Activated CD8-positive, alpha-beta memory T cell treated with anti-CD3 and anti-CD28 coated beads, Interleukin-2, amount 10 ng/mL, durations not matched to agents 7 days and 5 days (primary cell): ENCODE data around the gene HUWE1. TPM values are rescaled to one million over a fixed set of nuclear protein-coding genes. Genes with fewer than 3 reads are reported as not detected.
A peak's percentile ranks its signal among the peaks of the same experiment; 100 is the strongest.

Experiments
- ATAC-seq: fragments of 150-1000 bp; cut with Tn5 transposase; one replicate; pipeline ENCODE4 v1.10.0; 2021; ENCODE audit warnings: moderate library complexity
- CTCF ChIA-PET: fragments of 350-600 bp; sonication (Branson Sonifier 250); formaldehyde crosslinking; loops from one replicate; lab custom pipeline; 2021; ENCODE audit warnings: antibody characterized with exemption; lab: Charles Lee
- DNase-seq: peaks from one replicate; pipeline ENCODE4 v3.0.0-alpha.2; 2020
- H3K27ac Mint-ChIP-seq: one replicate; pipeline ENCODE4 v1.8.0; 2021; ENCODE audit warnings: mild to moderate bottlenecking, mixed read lengths
- H3K27me3 Mint-ChIP-seq: one replicate; pipeline ENCODE4 v1.8.0; 2021; ENCODE audit warnings: mixed read lengths
- H3K36me3 Mint-ChIP-seq: one replicate; pipeline ENCODE4 v1.8.0; 2021; ENCODE audit warnings: mild to moderate bottlenecking, mixed read lengths
- H3K4me1 Mint-ChIP-seq: one replicate; pipeline ENCODE4 v1.8.0; 2021; ENCODE audit warnings: mixed read lengths
- H3K4me3 Mint-ChIP-seq: one replicate; pipeline ENCODE4 v1.8.0; 2021; ENCODE audit warnings: mild to moderate bottlenecking, moderate library complexity, mixed read lengths
- H3K9me3 Mint-ChIP-seq: one replicate; pipeline ENCODE4 v1.8.0; 2022; ENCODE audit warnings: low read depth, mixed read lengths
- total RNA-seq, 2 experiments: library from RNA; stranded (reverse); gene quantifications; one replicate each; pipeline ENCODE4 v1.2.3, GENCODE V29; 2021

HUWE1 gene
- total RNA-seq, 2 experiments from 2014 or later, result 300 to 342 TPM

GRCh38 chrX:53639257-53639656 lies 47.3 kb downstream of the HUWE1 start:
- no peak for ATAC-seq

DNA sequence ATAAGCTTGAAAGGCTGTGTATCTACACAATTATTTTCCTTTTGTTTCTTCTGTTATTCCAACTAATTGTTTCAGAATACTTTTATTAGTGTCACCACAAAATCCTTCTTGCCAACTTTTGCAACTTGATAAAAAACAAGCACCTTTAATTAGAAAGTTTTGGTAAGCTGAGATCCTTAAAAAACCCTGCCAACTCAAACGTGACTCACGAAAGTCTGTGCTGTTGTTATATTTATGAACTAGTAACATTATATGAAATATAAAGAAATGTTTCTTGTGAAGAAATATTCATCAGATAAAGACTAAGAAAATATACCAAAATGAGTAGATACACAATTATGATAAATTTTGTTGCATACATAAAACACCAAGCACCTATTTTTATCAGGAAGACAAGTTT lies 49.0 kb downstream of the HUWE1 start:
- DNase-seq (no peak), ATAC-seq (no peak)
- Mint-ChIP-seq H3K9me3 (no peaks in the 10 kb centered on the region), H3K36me3 (peaks cover 35% of the 10 kb centered on the region), H3K4me3 (no peak overlapping the region), H3K27me3 (no peaks in the 10 kb centered on the region), H3K4me1 (peaks cover 2% of the 10 kb centered on the region), H3K27ac (no peak overlapping the region)
- CTCF ChIA-PET, result no interaction called here

More at GRCh38 chrX:53639257-53639656, 47.3 kb downstream of the HUWE1 start:
- CTCF ChIA-PET, result no interaction called here
- no peaks in the 10 kb centered on the region for H3K9me3 Mint-ChIP-seq
- H3K4me1 Mint-ChIP-seq, result peaks cover 3% of the 10 kb centered on the region
- H3K4me3 Mint-ChIP-seq, result no peak overlapping the region
- H3K36me3 Mint-ChIP-seq, result peaks cover 28% of the 10 kb centered on the region
- no peak for DNase-seq
- no peak overlapping the region for H3K27ac Mint-ChIP-seq
- no peaks in the 10 kb centered on the region for H3K27me3 Mint-ChIP-seq

GRCh38 chrX:53631156-53631555 lies 55.4 kb downstream of the HUWE1 start:
- Mint-ChIP-seq H3K4me1 (no peaks in the 10 kb centered on the region), H3K27ac (no peak overlapping the region), H3K9me3 (no peaks in the 10 kb centered on the region), H3K36me3 (peaks cover 61% of the 10 kb centered on the region), H3K4me3 (no peak overlapping the region), H3K27me3 (no peaks in the 10 kb centered on the region)
- CTCF ChIA-PET, result no interaction called here
- no peak for ATAC-seq
- no peak for DNase-seq

- DNase-seq (no peak), ATAC-seq (no peak)
- CTCF ChIA-PET, result no interaction called here
- no peak overlapping the region for H3K27ac Mint-ChIP-seq
- H3K4me3 Mint-ChIP-seq, result no peak overlapping the region
- no peaks in the 10 kb centered on the region for H3K9me3 Mint-ChIP-seq
- no peaks in the 10 kb centered on the region for H3K27me3 Mint-ChIP-seq
- H3K36me3 Mint-ChIP-seq, result peaks cover 61% of the 10 kb centered on the region
- H3K4me1 Mint-ChIP-seq, result no peaks in the 10 kb centered on the region
Measured at GRCh38 chrX:53630261-53630660, 56.3 kb downstream of the HUWE1 start.

DNA sequence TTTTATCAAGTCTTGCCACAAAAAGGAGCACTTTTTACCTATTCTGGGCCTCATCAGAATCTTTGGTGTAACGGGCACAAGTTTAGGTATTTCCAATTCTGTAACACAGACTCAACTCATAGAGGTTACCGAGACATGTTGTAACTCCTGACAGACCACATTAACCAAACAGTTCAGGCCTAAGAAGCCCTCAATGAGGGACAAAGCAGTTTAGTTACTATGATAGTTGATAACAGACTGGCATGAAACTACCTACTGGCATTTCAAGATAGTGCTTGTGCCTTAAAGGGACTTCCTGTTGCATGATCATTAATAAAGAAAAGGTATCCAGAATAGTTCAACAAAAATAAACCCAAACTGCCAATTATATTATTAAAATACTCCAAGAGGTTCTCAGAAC lies 64.1 kb downstream of the HUWE1 start:
- H3K4me1 Mint-ChIP-seq, result peaks cover 8% of the 10 kb centered on the region
- no peaks in the 10 kb centered on the region for H3K9me3 Mint-ChIP-seq
- H3K27me3 Mint-ChIP-seq, result no peaks in the 10 kb centered on the region
- peaks cover 53% of the 10 kb centered on the region for H3K36me3 Mint-ChIP-seq
- no peak for DNase-seq
- no peak for ATAC-seq
- H3K4me3 Mint-ChIP-seq, result no peak overlapping the region
- CTCF ChIA-PET, result no interaction called here
- no peak overlapping the region for H3K27ac Mint-ChIP-seq

DNA sequence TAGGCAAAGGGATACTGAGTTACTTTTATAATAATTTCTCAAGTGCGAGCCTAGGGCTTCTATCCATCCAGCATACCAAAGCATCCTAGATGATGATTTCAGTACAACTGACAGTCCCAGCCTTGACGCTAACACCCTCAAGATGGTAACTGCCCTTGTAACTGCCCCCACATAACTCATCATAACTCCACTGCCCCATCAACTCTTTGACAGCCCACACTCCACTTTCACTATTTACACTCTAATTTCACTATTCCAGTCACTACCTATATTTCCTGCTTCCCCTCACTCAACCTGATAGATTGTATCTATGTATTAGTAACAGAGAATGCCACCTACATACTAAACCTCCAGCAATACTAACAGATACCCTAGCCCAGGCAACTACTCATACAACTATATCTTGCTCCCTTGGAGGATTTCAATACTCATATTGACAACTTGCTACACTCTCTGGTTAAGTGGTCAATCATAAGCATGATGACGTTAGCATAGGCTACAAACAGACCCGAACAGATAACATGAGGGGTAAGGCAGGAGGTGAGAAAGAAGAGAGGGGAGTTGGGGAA lies 65.0 kb downstream of the HUWE1 start:
- DNase-seq, result no peak
- no peak for ATAC-seq
- H3K27ac Mint-ChIP-seq, result peak overlapping the region; percentile 64
- H3K4me3 Mint-ChIP-seq, result no peak overlapping the region
- H3K9me3 Mint-ChIP-seq, result no peaks in the 10 kb centered on the region
- H3K36me3 Mint-ChIP-seq, result peaks cover 56% of the 10 kb centered on the region
- peaks cover 8% of the 10 kb centered on the region for H3K4me1 Mint-ChIP-seq
- H3K27me3 Mint-ChIP-seq, result no peaks in the 10 kb centered on the region
- CTCF ChIA-PET, result no interaction called here

DNA sequence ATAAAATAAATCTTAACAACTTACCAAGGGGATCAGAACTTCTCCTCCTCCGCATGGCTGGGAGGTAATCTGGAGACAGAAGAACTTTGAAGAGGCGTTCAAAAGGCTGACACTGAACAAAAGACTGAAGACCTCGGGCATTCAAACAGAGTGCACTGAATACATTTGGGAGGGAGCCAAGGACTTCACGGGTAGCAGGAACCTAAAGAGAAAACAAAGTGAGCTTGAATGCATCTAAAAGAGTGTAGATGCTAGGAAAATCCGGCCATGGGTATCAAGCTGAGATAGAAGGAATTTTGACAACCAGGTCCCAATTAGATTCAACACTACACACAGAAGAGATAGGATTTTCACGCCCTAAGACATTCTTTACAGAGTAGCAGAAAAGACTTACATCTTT lies 69.6 kb downstream of the HUWE1 start:
- DNase-seq, result no peak
- no peak for ATAC-seq
- no peak overlapping the region for H3K4me3 Mint-ChIP-seq
- no peaks in the 10 kb centered on the region for H3K27me3 Mint-ChIP-seq
- peaks cover 58% of the 10 kb centered on the region for H3K36me3 Mint-ChIP-seq
- peaks cover 7% of the 10 kb centered on the region for H3K4me1 Mint-ChIP-seq
- H3K27ac Mint-ChIP-seq, result no peak overlapping the region
- no peaks in the 10 kb centered on the region for H3K9me3 Mint-ChIP-seq
- CTCF ChIA-PET, result no interaction called here

GRCh38 chrX:53606456-53606855 lies 80.1 kb downstream of the HUWE1 start:
- Mint-ChIP-seq H3K36me3 (peaks cover 55% of the 10 kb centered on the region), H3K4me3 (no peak overlapping the region), H3K27me3 (no peaks in the 10 kb centered on the region), H3K27ac (no peak overlapping the region), H3K9me3 (no peaks in the 10 kb centered on the region), H3K4me1 (peaks cover 2% of the 10 kb centered on the region)
- DNase-seq (no peak), ATAC-seq (no peak)
- CTCF ChIA-PET, result no interaction called here

- Mint-ChIP-seq H3K4me3 (no peak overlapping the region), H3K9me3 (no peaks in the 10 kb centered on the region), H3K4me1 (peaks cover 2% of the 10 kb centered on the region), H3K27me3 (no peaks in the 10 kb centered on the region), H3K36me3 (peaks cover 53% of the 10 kb centered on the region), H3K27ac (no peak overlapping the region)
- CTCF ChIA-PET, result no interaction called here
- DNase-seq (no peak), ATAC-seq (no peak)
Measured at GRCh38 chrX:53605004-53605403, 81.5 kb downstream of the HUWE1 start.

DNA sequence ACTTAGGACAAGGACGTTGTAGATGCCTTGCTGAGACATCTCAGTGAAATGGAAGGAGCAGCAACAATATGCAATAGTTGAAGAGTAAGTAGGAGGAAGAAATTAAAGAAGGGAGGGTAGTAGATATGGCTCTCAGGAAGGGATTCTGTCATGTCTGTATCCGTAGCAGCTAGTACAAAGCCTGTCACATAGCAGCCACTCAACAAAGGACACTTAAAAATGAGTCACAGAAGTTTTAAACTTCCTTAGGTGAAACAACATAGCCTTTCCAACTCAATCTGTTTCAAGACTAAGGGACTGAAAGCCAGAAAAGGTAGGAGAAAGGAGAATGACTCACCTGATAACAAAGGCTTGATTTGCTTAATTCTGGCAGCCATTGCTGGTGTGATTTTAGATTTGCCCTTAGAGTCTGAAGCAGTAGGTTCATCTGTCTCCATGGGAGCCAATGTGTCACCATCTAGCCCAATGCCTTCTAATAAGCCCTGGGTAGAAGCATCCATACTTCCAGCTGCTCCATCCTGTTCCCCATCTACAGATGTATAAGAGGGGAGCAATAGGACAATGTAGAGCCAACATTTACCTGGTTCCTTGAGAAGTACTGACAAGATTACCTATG lies 86.6 kb downstream of the HUWE1 start:
- Mint-ChIP-seq H3K9me3 (no peaks in the 10 kb centered on the region), H3K36me3 (peaks cover 36% of the 10 kb centered on the region), H3K27ac (no peak overlapping the region), H3K4me3 (no peak overlapping the region), H3K4me1 (peaks cover 3% of the 10 kb centered on the region), H3K27me3 (no peaks in the 10 kb centered on the region)
- no peak for DNase-seq
- ATAC-seq, result no peak
- CTCF ChIA-PET, result no interaction called here

DNA sequence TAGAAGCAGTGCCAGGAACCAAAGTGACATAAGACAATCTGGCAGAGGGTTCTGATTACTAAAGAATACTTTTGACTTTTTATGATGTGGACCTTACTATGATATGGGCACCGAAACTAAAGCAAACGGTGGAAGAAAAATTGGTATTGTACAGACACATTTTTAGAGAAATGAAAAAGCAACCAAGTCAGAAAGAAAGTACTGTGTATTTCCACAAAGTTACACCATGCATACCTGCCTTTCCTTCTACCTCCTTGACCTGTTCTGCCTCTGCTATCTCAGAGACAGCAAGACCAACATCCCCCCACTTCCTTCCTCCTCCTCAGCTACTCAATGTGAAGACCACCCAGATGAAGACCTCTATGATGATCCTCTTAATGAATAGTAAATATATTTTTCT lies 88.3 kb downstream of the HUWE1 start:
- no peak overlapping the region for H3K4me3 Mint-ChIP-seq
- no peaks in the 10 kb centered on the region for H3K9me3 Mint-ChIP-seq
- ATAC-seq (no peak), DNase-seq (no peak)
- peaks cover 3% of the 10 kb centered on the region for H3K4me1 Mint-ChIP-seq
- no peaks in the 10 kb centered on the region for H3K27me3 Mint-ChIP-seq
- peaks cover 39% of the 10 kb centered on the region for H3K36me3 Mint-ChIP-seq
- CTCF ChIA-PET, result no interaction called here
- H3K27ac Mint-ChIP-seq, result no peak overlapping the region

DNA sequence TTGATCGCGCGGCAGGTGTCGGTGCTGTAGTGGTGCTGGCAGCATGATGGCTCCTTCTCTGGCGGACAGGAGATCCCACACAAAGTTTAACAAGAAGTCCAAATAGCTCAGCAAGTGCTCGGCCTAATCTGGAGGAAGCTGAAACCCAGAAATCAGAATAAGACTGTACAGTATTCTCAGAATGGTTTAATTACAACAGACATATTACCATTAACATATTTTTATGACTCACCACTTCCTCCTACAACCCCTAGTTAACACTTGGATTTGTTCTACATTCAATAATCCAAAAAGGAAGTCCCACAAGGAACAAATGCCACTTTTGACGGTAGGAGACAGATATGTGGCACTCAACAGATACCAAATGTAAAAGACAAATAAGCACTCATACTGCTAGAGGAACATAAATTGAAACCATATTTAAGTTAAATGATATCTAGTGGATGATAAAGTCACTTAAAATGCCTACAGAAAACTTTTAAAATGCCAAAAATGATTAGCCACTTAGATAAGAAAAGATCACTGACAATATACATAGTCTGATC lies 91.2 kb downstream of the HUWE1 start:
- DNase-seq (no peak), ATAC-seq (no peak)
- peaks cover 5% of the 10 kb centered on the region for H3K4me1 Mint-ChIP-seq
- CTCF ChIA-PET, result no interaction called here
- peaks cover 49% of the 10 kb centered on the region for H3K36me3 Mint-ChIP-seq
- H3K27ac Mint-ChIP-seq, result no peak overlapping the region
- no peaks in the 10 kb centered on the region for H3K27me3 Mint-ChIP-seq
- H3K4me3 Mint-ChIP-seq, result no peak overlapping the region
- H3K9me3 Mint-ChIP-seq, result no peaks in the 10 kb centered on the region

DNA sequence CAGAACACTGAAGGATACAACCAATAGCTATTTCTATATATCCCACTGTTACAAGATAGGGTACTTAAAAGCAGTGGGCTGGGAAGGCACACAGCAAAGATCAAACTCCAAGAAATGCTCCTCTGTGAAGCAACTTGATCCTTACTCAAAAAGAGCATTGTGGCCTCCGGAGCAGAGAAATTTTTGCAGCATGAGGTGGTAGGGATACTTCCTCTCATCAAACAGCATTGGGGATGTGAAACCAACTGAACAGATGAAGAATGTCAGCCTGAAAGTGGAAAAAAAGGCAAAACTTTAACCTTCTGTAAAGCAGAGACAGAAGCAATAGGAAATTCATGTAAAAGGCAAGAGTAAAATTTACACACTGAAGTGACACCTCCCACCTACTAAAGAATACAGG lies 92.2 kb downstream of the HUWE1 start:
- Mint-ChIP-seq H3K36me3 (peaks cover 53% of the 10 kb centered on the region), H3K27ac (no peak overlapping the region), H3K9me3 (no peaks in the 10 kb centered on the region), H3K4me1 (peaks cover 13% of the 10 kb centered on the region), H3K4me3 (no peak overlapping the region), H3K27me3 (no peaks in the 10 kb centered on the region)
- no peak for DNase-seq
- CTCF ChIA-PET, result no interaction called here
- ATAC-seq, result no peak

- Mint-ChIP-seq H3K27me3 (no peaks in the 10 kb centered on the region), H3K4me1 (peaks cover 20% of the 10 kb centered on the region), H3K9me3 (no peaks in the 10 kb centered on the region), H3K36me3 (peaks cover 65% of the 10 kb centered on the region), H3K27ac (peak overlapping the region; percentile 43), H3K4me3 (no peak overlapping the region)
- no peak for DNase-seq
- CTCF ChIA-PET, result no interaction called here
- no peak for ATAC-seq
Measured at GRCh38 chrX:53587795-53588420, 98.6 kb downstream of the HUWE1 start.
